Measurements from ENCODE around the gene AMOTL1. TPM values are rescaled to one million over a fixed set of nuclear protein-coding genes. Genes with fewer than 3 reads are reported as not detected.
A peak's percentile ranks its signal among the peaks of the same experiment; 100 is the strongest.

AMOTL1 gene
- total RNA-seq, 2 donors from 2014 or later, result 0.06 to 0.34 TPM

DNA sequence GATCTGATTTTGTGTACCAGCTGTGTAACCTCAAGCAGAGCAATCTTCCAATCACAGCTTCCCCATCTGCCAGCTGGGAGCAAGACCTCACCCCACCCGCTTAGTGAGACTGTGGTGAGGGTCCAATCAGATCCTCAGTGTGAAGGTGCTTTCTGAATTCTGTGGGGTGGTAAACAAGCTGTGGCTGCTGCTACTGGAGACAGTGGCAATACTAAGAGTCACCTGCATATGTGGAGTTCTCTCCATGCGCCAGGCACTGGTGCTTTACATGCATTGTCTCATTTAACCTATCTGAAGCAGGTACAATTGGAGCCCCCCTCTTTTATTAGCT, 154.8 kb downstream of the AMOTL1 start:
- ATAC-seq (replicated peaks), result no peak
- no peak overlapping the region for H3K4me3 Mint-ChIP-seq
- H3K36me3 Mint-ChIP-seq (ENCODE audit: low read depth), result no peaks in the 10 kb centered on the region
- H3K27ac Mint-ChIP-seq, result no peak overlapping the region
- H3K4me1 Mint-ChIP-seq, result peaks cover 21% of the 10 kb centered on the region
- no peaks in the 10 kb centered on the region for H3K27me3 Mint-ChIP-seq
- H3K9me3 Mint-ChIP-seq, result peaks cover 5% of the 10 kb centered on the region

DNA sequence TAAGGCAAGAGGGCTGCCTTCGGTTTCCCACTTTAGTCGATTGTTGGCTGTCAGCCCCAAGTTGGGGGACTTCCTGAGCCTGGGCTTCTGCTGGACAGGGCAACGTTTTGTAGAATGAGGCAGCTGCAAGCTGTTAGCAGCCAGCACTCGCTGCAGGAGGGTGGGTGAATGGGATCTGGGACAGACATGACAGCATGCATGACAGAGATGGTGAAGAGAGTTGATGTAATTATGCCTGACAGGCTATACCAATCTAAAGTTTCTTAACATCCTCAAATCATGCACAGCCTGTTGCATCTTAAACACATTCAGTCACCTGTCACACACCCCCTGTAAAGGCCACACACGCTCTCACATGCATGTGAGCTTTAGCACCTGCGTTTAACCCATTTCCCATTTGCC, 156.0 kb downstream of the AMOTL1 start:
- Mint-ChIP-seq H3K27ac (peak overlapping the region; percentile 84), H3K36me3 (ENCODE audit: low read depth) (no peaks in the 10 kb centered on the region), H3K9me3 (peaks cover 5% of the 10 kb centered on the region), H3K4me1 (peaks cover 25% of the 10 kb centered on the region), H3K4me3 (peak overlapping the region; percentile 49), H3K27me3 (no peaks in the 10 kb centered on the region)
- peak; percentile 7 for ATAC-seq (replicated peaks)

- peak; percentile 59 for ATAC-seq (replicated peaks)
- no peaks in the 10 kb centered on the region for H3K36me3 Mint-ChIP-seq (ENCODE audit: low read depth)
- H3K9me3 Mint-ChIP-seq, result peaks cover 5% of the 10 kb centered on the region
- peak overlapping the region; percentile 49 for H3K4me3 Mint-ChIP-seq
- H3K27ac Mint-ChIP-seq, result peak overlapping the region; percentile 84
- H3K4me1 Mint-ChIP-seq, result peaks cover 25% of the 10 kb centered on the region
- H3K27me3 Mint-ChIP-seq, result no peaks in the 10 kb centered on the region
These were observed 156.5 kb downstream of the AMOTL1 start for GRCh38 chr11:94924612-94925011.

DNA sequence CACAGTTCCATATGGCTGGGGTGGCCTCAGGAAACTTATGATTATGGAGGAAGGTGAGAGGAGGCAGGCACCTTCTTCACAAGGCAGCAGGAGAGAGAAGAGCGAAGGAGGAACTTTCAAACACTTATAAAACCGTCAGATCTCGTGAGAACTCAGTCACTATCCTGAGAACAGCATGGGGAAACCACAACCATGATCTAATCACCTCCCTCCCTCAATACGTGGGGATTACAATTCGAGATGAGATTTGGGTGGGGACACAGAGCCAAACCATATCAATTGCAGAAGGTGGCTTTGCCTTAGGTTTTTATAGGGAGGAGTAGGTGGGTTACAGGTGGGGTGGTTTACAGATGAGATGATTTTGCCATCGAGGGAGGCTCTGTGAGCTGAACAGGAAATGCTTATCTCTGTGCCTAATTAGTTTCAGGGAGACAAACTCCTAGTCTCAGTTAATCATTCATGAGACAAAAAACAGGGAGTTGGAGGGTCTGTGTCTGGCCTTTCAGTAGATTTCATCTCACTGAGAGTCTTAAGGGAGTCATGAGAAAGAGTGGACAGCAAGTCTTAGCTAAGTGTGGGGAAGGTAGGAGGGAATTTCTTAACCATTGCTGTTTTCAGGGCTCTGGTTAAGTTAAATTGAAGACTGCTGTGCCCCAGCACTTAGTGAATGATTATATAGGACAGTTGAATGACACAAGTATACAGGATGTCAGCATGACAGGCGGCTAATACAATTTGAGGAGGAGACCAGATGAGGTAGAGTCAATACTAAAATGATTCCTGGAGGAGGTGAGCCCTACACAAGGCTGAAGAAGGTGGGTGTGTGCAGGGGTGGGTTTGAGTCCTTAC, 157.5 kb downstream of the AMOTL1 start:
- peaks cover 5% of the 10 kb centered on the region for H3K9me3 Mint-ChIP-seq
- H3K27me3 Mint-ChIP-seq, result no peaks in the 10 kb centered on the region
- H3K36me3 Mint-ChIP-seq (ENCODE audit: low read depth), result no peaks in the 10 kb centered on the region
- H3K4me3 Mint-ChIP-seq, result peak overlapping the region; percentile 49
- peak; percentile 42 for ATAC-seq (replicated peaks)
- peak overlapping the region; percentile 84 for H3K27ac Mint-ChIP-seq
- peaks cover 25% of the 10 kb centered on the region for H3K4me1 Mint-ChIP-seq

DNA sequence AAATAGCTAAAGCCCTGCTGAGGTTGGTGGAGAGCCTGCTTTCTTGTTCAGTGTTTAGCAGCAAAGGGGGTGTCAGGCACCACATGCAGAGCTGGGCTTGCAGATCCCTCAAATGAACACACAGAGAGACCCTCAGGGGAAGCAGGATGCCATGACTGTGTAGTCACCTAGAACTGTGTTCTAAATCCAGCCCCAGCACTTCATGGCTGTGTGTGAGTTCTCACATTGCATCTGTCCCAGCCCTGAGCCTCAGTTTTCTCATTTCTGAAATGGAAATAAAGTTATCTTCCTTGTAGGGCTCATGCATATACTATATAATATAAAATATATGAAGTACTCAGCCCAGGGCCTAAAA, 158.1 kb downstream of the AMOTL1 start:
- H3K27me3 Mint-ChIP-seq, result no peaks in the 10 kb centered on the region
- peak overlapping the region; percentile 49 for H3K4me3 Mint-ChIP-seq
- peak; percentile 3 for ATAC-seq (replicated peaks)
- peaks cover 25% of the 10 kb centered on the region for H3K4me1 Mint-ChIP-seq
- no peaks in the 10 kb centered on the region for H3K36me3 Mint-ChIP-seq (ENCODE audit: low read depth)
- H3K9me3 Mint-ChIP-seq, result peaks cover 5% of the 10 kb centered on the region
- H3K27ac Mint-ChIP-seq, result peak overlapping the region; percentile 84

Other genes starting within 250 kb of the AMOTL1 start
- gene FUT4, start 224.4 kb upstream of the AMOTL1 start, total RNA-seq, result 1 to 10 TPM; 3.9 to 5.4 TPM
- gene PIWIL4, start 201.0 kb upstream of the AMOTL1 start, total RNA-seq, result 1 to 10 TPM in 1 of 2 donors, under 1 TPM in 1; 0.48 to 1.1 TPM
- 10 to 100 TPM; 69.4 to 80.3 TPM for gene CWC15, start 205.2 kb downstream of the AMOTL1 start, total RNA-seq
- 1 to 10 TPM in 1 of 2 donors, under 1 TPM in 1; 0.91 to 1.0 TPM for gene KDM4D, start 205.4 kb downstream of the AMOTL1 start, total RNA-seq

Measured in activated T-helper 17 cell treated with anti-CD3 and anti-CD28 coated beads, Interleukin-2, amount 50 U/mL, for 72 hours (primary cell).